Limb (tissue), 2 donors: Measurements from ENCODE around the gene SEZ6.

Source experiments
- DNase-seq, 2 donors: peaks; one replicate each; pipeline ENCODE4 v3.0.0-alpha.2; 2016; ENCODE audit errors: extremely low spot score in 2 of 2

SEZ6 gene

DNA sequence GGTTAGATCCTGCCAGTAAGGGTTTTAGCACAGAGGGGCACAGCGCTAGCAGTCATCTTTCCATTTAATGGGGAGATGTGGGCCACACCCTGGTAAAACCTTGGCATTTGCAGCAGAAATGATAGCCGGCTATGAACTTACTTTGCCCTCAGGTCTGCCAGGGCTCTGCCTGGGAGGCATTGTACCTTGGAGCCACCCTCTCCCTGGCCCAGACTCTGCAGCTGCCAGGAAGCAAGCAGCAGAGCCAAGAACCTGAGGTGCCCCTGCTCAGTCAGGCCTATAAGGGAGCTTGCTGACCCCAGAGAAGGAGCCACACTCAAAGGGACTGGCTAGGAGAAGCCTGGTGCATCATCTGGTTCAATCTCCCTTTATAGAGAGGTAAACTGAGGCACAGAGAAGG, 30.8 kb downstream of the SEZ6 start:
- DNase-seq, result no peak

DNA sequence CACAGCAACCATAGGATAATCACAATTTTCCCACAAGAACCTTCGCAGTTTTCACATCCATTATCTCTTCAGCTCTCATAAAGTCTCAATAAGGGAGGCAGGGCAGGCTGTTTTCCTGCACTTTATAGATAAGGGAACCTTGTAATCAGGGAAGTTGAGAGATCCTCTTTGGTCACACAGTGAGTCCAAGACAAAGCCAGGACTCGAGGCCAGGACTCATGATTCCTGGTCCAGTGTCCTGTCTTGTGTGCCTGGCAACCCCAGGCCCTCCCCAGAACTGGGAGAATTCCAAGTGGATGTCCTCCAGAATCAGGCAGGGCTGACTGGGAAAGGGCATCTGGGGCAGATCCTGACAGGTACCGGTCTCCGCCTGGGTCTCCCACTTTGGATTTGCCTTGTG, 31.4 kb downstream of the SEZ6 start:
- no peak for DNase-seq

DNA sequence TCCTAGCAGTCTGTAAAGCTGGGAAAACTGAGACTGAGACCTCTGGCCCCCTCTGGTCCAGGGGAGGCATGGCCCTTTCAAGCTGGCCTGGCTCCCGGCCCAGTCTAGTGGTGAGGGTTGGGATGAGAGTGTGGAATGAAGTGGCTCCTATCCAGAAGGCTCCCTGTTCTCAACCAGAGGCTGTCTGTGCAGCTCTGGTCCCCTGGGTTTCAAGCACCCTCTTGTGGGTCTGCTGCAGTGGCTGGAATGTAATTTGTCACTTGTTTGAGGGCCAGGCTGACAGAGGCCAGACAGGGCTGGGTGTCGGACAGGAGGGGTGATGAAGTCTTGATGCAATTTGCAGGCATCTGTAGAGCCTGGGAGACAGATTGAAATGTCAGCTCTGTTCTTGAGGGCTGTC, 32.4 kb downstream of the SEZ6 start:
- DNase-seq, result no peak

DNA sequence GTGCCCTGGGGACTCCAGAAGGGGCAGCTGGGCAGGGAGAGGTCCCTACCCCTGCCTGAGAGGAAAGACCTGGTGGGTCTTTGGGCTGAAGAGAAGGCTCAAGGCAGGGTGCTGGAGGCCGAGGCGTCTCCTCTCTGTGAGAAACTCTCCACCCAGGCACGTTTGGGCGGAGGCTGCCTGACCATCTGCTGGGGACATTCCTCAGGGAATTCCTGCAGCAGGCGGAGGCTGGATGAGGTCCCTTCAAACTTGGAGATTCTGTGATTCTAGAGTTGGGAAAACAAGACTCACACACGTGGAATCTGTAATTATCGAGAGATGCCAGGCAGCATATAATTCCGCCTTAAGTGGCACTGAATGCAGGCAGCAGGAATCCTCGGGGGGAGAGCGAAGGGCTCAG, 33.4 kb downstream of the SEZ6 start:
- DNase-seq, result no peak

DNA sequence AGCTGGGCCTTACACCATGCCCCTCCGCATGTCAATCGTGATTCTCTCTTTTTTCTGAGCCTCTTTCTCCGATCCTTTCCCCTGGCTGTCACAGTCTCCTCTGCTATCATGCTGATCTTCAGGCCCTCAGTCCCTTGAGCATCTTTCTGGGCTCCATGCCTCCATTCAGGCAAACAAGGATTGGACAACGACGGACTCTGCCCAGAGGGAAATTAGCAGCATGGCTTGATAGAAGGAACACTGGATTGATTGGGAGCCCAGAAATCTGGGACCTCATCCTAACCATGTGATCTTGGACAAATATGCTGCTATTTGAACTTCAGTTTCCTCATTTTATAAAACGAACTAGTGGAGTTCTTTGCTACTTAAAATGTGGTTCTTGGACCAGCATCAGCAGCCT, 35.0 kb downstream of the SEZ6 start:
- DNase-seq, result no peak

DNA sequence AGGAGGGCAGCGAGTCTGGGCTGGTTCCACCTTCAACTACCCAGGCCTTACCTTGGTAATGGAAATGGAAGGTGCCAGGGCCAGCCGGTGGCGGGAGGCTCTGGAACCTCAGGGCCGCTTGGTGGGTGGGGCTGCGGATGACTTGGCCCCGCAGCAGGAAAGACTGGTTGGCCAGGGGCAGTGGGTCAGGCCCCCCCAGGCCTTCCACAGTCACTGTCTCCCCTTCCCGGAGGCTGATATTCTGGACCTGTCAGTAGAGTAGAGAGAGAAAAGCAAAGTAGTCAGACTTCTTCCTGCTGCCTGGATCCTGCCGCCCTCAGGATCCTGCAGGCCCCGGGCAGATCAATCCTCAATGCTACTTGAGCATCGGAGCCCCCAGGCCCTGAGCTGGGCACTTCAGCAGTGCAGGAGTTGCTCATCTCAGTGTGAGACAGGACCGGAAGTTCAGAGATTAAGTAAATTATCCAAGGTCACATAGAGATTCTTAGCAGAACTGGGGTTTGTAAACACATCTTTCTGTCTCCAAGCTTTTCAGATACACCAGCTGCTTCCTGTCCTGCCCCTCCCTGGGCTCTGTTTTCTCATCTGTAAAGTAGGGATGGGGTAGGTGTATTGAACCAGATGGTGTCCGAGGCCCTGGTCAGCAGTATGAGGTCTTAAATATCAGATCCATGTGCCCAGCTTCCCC, 36.0 kb downstream of the SEZ6 start:
- no peak for DNase-seq

DNA sequence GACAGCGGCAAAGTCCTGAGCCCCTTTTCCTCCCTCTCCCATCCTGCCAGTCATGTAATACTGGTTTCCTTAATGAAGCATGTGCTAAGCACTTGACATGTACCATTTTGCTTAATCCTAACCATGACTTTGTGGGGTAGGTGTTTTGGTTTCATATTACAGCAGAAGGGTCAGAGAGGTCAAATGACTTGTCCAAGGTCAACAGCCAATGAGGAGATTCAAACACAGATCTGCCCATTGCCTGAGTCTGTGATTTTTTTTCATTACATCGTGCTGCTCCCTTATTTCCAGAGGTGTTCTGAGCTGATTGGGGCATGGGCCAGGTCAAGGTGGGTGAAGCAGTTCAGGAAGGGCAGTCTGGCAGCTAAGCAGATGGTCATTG, 36.9 kb downstream of the SEZ6 start:
- no peak for DNase-seq

DNA sequence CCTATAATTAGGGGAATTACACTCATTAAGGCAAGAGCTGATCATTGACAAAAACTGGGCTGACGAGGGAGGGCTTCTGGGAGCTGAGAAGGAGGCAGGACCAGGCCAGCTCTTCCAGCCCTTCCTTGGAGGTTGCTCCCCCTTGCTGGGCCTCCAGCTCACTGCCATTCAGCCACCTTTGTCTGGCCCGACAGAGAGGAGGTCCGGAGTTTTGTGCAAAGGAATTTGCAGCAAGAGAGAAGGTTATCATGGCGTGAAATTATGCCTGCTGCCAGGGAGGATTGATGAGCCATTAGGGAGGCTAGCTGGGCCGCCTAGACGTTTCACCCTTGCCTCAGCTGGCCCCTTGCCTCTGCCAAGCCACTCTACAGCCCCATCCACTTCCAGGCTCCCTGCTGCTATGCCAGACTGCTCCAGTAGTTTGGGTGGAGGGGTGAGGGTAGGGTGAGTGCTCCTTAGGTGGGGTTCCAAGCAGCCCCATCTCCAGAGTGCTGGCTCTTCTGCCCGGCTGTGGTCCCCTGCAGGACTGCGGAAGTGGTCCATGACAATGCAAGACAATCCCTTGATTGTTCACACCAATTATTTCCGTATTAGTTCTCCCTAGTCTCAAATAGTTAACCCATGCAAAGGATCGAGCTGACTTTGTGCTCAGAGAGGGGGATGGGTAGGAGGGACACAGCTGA, 37.5 kb downstream of the SEZ6 start:
- peak in 1 of 2 donors; percentile 72 for DNase-seq

DNA sequence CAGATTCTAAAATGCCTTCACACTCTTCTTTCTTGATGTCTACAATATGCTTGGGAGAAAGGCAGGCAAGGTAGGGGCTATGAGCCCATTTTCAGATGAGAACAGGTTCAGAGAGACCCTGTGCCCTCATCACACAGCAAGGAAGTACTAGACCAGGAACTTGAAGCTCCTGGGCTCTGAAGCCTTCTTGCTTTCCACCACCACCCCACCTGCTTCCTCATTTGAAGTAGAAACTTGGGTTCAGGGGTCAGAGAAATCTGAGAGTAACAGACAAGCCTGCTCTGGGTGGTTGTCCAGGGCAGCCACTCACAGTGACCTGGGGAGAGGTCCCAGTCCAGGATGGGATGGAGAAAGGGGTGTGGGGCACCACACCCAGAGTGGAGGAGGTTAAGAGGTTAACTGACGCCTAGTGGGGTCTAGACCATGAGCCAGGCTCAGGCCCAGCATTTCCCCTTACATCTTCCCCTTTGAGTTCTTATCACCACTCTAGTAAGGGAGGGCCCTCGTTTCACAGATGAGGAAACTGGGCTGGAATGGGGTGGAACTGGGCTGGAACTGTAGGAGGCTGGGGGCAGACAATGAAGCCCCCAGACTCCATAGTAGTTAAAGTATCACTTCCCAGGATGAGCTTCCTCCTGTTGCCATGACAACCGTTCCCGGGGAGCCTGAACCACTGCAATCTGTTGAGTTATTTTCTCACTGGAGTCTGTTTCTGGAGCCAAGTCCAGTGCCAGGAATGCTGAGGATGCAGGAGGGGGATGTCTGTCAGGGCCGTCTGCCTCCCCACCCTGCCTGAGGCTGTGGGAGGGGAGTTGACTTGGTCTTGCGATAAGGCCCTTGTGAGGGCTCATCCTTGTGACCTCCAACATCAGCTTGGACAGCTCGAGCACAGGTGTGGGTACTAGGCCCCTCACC, 38.4 kb downstream of the SEZ6 start:
- DNase-seq, result no peak

DNA sequence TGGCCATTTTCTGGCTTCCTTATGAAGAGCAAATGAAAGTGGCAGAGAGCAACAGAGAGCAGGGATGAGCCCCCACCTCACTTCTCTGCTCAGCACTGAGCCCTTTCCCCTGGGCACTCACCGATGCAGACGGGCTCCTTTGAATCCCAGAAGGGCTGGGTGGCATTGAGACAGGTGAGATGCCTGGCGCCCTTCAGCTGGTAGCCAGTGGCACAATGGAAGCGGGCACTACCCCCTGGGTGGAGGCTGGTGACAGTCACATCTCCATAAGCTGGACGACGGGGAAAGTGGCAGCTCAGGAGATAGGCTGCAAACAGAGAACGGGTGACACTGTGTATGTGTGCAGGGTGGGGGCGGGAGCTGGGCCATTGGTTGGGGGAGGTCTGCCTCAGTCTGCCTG, 42.0 kb downstream of the SEZ6 start:
- DNase-seq, result no peak

DNA sequence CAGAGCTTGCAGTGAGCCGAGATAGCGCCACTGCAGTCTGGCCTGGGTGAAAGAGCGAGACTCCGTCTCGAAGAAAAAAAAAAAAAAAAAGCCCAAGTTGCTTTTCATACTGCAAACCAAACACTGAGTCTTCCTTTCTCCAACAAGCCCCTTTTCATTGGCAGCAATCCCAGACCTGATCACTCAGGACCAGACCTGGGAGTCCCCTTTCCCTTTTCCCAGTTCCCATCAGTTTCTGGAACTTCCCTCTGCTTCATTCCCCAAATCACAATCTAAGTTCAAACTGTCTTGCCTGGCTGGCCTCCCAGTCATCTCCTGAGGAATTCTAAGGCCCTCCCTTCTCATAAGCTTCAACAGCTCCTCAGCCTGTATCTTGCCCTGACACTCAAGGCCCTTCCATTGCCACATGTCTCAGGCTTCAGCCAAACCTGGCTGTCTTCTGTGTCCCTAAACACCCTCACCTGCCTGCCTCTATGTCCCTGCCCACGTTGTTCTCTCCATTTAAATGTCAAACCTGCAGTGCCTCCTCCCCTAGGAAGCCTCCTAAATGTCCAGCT, 42.7 kb downstream of the SEZ6 start:
- no peak for DNase-seq

DNA sequence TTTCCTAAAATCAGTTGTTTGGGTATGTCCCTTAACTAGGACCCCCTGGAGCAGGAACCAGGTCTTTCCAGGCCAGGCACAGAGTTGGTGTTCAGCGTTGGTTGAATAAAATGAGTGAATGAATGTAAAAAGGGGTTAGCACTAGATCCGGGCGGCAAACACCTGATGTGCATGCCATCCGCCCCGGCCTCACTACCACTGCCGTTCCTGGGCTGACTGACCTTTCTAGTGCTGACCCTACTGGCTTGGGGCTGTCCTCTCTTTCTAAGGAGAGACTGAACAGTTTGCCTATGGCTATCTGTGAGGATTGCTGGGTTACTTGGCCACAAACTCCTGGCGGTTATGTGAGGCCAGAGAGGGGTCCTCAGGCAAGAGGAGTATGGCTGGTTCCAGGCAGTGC, 44.4 kb downstream of the SEZ6 start:
- no peak for DNase-seq

DNA sequence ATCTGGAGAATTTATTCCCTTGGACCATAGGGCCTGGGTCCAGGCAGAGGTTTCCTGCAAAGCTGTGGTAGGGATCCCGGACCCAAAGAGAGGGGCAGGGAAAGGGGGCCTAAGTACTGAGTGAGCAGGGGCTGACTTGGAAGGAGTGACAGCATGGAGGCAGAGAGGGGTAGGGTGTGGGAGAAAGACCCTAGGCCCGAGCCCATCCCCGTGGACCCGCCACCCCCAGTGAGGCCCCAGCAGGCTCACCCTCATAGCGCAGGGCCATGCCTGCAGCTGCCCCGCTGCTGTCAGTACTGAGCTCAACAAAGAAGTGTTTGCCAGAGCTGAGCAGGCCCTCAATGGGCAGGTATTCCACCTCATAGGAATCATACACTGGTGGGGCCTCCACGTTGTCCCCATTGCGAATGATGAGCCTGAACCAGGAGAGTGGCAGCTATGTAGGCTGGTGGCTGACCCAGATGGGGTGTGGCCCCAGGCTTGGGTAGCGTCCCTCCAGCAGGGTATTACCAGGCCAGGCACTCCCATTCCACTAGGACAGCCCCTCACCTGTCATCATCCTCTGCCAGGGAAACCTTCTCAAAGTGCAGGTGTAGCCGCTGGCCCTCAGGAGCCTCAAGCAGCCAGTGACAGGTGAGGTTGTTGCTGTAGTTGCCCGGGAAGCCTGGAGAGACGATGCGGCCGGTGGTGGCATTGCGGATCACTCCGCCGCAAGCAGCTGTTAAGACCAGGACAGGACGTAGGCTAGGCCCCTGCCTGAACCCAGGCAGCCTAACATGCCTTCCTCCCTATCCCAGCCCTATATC, 45.4 kb downstream of the SEZ6 start:
- DNase-seq, result no peak

DNA sequence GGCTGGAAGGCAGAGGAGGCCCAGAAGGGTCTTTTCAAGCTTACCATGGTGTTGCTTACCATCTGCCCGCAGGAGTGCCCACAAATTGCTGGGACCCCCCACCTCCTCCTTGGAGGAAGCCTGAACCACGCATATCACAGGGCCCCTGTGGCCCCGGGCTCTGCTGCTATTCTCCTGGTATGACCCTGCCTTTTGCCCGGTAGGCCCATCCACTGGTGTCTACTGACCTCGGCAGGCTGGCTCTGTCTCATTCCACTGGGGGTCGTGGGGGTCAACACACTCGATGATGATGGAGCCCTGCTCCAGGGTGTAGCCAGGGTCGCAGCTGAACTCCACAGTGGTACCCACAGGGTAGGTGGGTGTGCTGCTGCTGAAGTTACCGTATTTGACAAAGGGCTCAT, 46.4 kb downstream of the SEZ6 start:
- DNase-seq, result no peak

DNA sequence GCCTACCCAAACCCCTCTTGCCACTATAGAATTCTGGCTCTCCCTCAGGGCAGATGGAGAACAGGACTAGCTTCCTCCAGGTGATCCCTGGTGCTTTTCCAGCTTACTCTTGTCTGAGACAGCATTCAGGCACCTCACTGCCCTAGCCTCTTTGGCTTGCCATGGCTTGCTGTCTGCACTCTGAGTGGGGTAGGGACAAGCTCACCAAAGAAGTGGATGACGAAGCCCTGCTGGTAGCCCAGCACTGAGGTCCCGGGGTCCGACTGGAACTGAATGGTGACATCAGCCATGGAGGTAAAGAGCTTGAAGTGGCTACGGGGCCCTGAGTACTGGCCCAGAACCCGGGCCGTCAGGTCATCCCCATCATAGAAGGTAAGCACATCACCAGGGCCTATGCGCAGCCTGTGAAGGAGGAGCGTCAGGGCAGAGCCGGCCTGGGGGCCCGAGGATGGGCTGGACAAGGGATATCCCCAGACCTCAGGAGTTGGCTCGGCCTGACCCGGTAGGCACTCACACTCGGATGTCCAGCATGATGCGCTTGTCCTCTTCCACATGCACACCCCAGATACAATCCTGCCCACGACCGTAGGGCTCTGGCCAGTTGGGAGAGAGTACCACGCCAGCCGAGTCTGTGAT, 46.9 kb downstream of the SEZ6 start:
- DNase-seq, result no peak

DNA sequence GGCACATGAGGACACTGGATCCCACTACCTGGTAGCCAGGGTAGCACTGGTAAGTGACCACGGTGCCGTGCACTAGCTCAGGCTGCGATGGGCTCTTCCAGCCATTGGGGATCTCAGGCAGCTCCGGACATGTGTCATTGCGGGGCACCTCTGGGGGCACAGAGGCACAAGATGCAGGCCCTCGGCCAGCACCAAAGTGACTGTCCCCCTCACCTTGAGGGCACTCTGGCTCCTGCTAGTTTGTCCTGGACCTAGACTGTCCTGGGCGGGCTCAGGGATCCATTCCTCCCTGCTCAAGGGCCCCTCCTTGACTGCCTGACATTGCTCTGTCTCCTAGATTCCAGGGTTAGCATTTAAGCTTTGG, 47.9 kb downstream of the SEZ6 start:
- no peak for DNase-seq

DNA sequence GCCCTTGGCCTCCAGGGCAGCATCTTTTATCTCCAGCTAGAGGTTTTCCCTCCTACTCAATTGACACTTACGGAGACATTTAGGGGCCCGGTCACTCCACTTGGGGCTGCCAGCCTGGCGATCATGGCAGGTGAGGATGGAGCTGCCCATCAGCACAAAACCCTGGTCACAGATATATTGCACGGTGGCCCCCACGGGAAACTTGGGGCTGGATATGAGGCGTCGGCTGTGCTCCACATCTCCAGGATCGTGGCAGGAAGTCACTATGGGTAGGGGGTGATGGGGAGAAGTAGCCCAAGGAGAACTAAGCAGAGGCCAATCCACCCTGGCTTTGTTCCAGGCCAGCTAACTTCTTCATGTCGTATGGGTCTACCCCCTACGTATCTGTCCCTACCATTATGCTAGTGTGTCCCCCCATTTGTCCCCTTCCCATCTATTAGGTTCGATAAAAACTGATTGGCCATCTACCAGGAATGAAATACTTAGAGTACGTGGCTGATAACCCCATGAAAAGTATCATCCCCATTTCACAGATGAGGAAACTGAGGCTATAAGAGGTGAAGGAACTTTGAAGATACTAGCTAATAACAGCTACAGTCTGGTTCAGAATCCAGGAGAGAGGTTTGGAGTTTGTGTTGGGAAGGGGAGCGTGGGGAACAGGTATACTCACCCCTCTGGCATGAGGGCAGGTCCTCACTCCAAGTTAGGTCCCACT, 48.4 kb downstream of the SEZ6 start:
- DNase-seq, result no peak

DNA sequence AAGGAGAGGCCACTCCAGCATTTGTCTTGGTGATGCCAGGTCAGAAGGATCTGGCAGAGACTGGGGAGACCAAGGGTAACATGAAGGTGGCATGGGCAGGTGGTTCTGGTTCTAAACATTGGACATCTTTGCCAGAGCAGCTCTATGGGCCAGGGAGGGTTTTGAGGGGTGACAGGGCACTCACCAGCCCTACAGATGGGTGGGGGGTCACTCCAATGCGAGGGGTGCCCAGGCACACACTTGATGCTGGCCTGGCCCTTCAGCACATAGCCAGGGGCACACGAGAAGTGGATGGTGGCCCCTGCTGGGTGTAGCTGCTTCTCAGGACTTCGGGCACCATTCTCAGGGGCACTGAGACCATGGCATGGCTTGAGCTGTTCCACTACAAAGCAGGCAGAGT, 49.0 kb downstream of the SEZ6 start:
- no peak for DNase-seq

DNA sequence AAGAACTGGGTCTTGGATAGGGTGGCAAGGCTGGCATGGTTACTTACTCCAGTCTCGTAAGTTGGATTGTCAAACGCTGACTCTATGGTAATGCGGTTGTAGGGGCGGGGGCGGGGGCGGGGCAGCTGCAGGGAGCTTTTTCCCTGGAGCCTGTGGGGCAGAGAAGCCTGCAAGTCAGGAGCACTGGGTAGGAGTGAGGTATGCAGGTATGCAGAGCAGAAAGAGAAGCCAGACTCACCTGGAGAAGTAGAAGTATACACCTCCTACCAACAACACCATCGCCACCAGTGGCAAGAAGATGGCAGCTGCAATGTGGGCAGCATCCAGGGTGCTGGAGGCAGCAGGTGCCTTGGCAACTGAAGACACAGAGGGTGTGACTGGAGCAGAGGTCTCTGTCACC, 49.7 kb downstream of the SEZ6 start:
- no peak for DNase-seq

DNA sequence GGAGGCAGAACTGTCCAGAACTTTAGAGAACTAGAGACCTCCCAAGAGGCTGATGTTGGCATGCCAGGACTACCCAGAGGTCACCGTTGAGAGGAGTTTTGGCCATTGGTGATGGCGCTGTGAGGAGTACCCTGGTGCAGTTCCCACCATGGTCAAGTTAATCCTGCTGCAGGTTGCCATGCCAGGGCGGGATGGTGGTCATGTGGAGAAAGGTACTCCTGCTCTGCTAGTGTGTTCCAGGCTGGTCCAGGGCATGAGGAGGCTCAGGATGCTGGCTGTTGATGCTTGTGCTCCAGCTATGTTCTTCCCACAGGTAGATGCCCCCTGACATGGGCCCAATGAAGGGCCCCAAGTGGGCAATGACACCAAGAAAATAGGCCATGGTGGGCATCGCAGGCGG, 50.4 kb downstream of the SEZ6 start:
- DNase-seq, result no peak
